Parathyroid adenoma (tissue), 2 donors: ENCODE data around the gene IKZF1.

ENCODE experiments used
- H2AFZ ChIP-seq: fragments of 300-600 bp; sonication (generic); one replicate; pipeline ENCODE4 v1.7.0; 2017; ENCODE audit warnings: antibody characterized with exemption, mild to moderate bottlenecking
- H3K27ac ChIP-seq: fragments of 300-600 bp; sonication (generic); one replicate; pipeline ENCODE4 v1.7.0; 2017
- H3K27me3 ChIP-seq: fragments of 300-600 bp; sonication (generic); one replicate; pipeline ENCODE4 v1.7.0; 2017; ENCODE audit warnings: low read length; ENCODE audit not compliant: control insufficient read depth, insufficient read depth
- H3K36me3 ChIP-seq: fragments of 300-600 bp; sonication (generic); one replicate; pipeline ENCODE4 v1.7.0; 2017; ENCODE audit warnings: low read length; ENCODE audit not compliant: control insufficient read depth, insufficient read depth
- H3K4me1 ChIP-seq: fragments of 300-600 bp; sonication (generic); one replicate; pipeline ENCODE4 v1.7.0; 2017; ENCODE audit warnings: control low read depth
- H3K4me2 ChIP-seq: fragments of 300-600 bp; sonication (generic); one replicate; pipeline ENCODE4 v1.7.0; 2017; ENCODE audit warnings: low read length
- H3K4me3 ChIP-seq: fragments of 300-600 bp; sonication (generic); one replicate; pipeline ENCODE4 v1.7.0; 2017; ENCODE audit warnings: low read depth, low read length
- H3K79me2 ChIP-seq: fragments of 300-600 bp; sonication (generic); one replicate; pipeline ENCODE4 v1.7.0; 2017; ENCODE audit warnings: control low read depth
- H3K9ac ChIP-seq: fragments of 300-600 bp; sonication (generic); one replicate; pipeline ENCODE4 v1.7.0; 2017; ENCODE audit warnings: mild to moderate bottlenecking
- H3K9me3 ChIP-seq: fragments of 300-600 bp; sonication (generic); one replicate; pipeline ENCODE4 v1.7.0; 2017; ENCODE audit warnings: low read length; ENCODE audit not compliant: control insufficient read depth
- TF ChIP-seq, protein P1 (sequence below): fragments of 300-600 bp; sonication (generic); IDR thresholded peaks from one replicate; pipeline ENCODE4 v1.7.0; 2017; ENCODE audit warnings: antibody characterized with exemption, mild to moderate bottlenecking
- donor health status: primary hyperparathyroidism.

Gene IKZF1

DNA sequence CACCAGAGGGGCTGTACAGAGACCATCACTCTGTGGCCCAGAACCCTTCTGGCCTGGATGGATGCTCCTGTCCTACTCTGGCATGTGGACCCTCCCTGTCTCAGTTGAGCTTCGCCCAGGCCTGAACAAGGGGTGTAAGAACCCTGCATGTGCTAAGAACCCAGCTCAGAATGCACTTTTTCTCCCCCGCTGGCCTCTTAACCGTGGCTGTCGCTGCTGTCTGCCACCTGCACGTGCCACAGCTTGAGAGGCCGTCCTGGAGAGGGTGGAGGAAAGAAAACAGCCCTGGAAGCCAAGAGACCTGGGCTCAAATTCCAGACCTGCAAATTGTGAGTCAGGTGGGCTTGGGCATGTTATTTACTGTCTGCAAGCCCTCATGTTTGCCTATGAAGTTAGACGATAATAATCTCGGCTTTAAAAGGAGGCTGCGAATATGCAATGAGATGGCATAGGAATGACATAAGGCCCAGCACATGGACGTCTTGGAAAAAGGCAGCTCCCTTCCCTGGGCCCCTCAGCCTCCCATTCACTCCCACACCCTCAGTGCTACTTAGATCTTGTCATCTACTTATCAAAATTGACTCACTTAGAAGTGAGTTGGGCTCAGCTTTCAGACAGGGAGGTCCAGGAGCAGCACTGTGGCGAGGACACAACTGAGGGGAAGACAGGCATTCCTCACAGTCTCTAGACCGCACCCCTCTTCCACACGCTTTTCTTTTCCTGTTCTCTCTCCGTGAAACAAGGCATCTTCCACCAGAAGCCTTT lies 114.2 kb downstream of the IKZF1 start:
- no peak overlapping the region for H3K9ac ChIP-seq
- H3K9me3 ChIP-seq = no peaks in the 10 kb centered on the region
- H3K4me1 ChIP-seq = no peaks in the 10 kb centered on the region
- H3K4me2 ChIP-seq = no peak overlapping the region
- no peak overlapping the region for H3K27ac ChIP-seq
- H3K4me3 ChIP-seq = no peak overlapping the region
- peak overlapping the region; percentile 30 for H2AFZ ChIP-seq
- no peaks in the 10 kb centered on the region for H3K36me3 ChIP-seq
- TF ChIP-seq, protein P1, sequence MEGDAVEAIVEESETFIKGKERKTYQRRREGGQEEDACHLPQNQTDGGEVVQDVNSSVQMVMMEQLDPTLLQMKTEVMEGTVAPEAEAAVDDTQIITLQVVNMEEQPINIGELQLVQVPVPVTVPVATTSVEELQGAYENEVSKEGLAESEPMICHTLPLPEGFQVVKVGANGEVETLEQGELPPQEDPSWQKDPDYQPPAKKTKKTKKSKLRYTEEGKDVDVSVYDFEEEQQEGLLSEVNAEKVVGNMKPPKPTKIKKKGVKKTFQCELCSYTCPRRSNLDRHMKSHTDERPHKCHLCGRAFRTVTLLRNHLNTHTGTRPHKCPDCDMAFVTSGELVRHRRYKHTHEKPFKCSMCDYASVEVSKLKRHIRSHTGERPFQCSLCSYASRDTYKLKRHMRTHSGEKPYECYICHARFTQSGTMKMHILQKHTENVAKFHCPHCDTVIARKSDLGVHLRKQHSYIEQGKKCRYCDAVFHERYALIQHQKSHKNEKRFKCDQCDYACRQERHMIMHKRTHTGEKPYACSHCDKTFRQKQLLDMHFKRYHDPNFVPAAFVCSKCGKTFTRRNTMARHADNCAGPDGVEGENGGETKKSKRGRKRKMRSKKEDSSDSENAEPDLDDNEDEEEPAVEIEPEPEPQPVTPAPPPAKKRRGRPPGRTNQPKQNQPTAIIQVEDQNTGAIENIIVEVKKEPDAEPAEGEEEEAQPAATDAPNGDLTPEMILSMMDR = no peak
- H3K27me3 ChIP-seq = no peaks in the 10 kb centered on the region
- no peaks in the 10 kb centered on the region for H3K79me2 ChIP-seq

DNA sequence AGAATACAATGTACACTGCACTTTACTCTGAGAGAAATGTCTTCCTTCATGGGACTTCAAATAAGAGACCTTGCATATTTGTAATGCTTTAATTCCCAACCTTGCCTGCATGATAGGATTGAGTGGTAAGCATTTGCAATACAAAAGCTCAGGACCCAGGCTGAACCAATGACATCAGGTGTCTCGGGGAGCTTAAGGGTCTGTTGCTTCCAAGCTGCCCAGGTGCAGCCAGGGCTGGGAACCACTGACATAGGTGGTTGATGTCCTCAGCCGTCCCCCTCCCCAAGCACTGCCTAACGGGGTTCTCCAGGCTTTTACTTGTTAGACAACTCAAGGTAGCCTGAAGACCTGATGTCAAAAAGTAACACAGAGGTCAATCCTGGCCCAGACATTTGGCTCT lies 116.5 kb downstream of the IKZF1 start:
- no peaks in the 10 kb centered on the region for H3K4me1 ChIP-seq
- TF ChIP-seq, protein P1 = no peak
- no peak overlapping the region for H3K27ac ChIP-seq
- no peak overlapping the region for H3K9ac ChIP-seq
- H3K4me2 ChIP-seq = no peak overlapping the region
- H3K9me3 ChIP-seq = no peaks in the 10 kb centered on the region
- H3K27me3 ChIP-seq = no peaks in the 10 kb centered on the region
- no peak overlapping the region for H2AFZ ChIP-seq
- H3K79me2 ChIP-seq = no peaks in the 10 kb centered on the region
- no peak overlapping the region for H3K4me3 ChIP-seq
- no peaks in the 10 kb centered on the region for H3K36me3 ChIP-seq

DNA sequence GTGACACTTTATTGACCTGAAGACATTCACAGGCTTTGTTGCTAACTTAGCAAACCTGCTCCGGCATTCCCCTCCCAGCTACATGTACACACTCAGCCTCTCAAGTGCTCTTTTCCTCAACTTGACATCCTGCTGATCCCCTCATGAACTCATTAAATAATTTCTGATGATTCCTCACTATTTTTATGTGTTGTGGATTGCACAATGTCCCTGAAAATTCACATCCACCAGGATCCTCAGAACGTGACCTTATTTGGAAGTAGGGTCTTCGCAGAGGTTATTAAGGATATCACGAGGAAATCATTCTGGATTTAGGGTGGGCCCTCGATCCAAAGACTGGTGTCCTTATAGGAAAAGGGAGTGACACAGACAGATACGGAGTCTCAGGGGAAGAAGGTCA lies 118.3 kb downstream of the IKZF1 start:
- TF ChIP-seq, protein P1 = no peak
- H3K36me3 ChIP-seq = no peaks in the 10 kb centered on the region
- H3K4me3 ChIP-seq = no peak overlapping the region
- H3K27ac ChIP-seq = no peak overlapping the region
- H2AFZ ChIP-seq = no peak overlapping the region
- no peaks in the 10 kb centered on the region for H3K79me2 ChIP-seq
- no peak overlapping the region for H3K4me2 ChIP-seq
- H3K9me3 ChIP-seq = no peaks in the 10 kb centered on the region
- H3K9ac ChIP-seq = no peak overlapping the region
- no peaks in the 10 kb centered on the region for H3K27me3 ChIP-seq
- H3K4me1 ChIP-seq = no peaks in the 10 kb centered on the region

DNA sequence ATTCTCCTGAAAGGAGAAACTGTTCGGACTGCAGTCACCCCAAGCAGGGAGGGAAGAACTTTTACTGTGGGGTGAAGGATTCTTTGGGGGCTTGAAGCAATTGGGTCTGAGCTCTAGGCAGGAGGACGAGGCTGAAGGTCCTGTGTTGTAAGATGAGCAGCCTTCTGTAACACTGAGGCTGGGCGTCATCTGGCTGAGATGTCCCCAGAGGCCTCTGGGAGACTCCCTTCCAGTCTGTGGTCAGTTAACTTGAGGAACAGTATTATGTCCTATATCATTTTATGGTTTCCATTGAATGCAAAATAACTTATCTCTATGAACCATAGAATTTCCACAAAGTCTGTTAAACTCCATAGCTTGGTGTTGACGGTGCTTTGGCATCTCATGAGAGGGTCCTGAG lies 119.3 kb downstream of the IKZF1 start:
- no peaks in the 10 kb centered on the region for H3K4me1 ChIP-seq
- no peaks in the 10 kb centered on the region for H3K9me3 ChIP-seq
- no peak overlapping the region for H3K27ac ChIP-seq
- no peaks in the 10 kb centered on the region for H3K79me2 ChIP-seq
- H3K9ac ChIP-seq = no peak overlapping the region
- H2AFZ ChIP-seq = no peak overlapping the region
- no peaks in the 10 kb centered on the region for H3K36me3 ChIP-seq
- no peaks in the 10 kb centered on the region for H3K27me3 ChIP-seq
- no peak overlapping the region for H3K4me2 ChIP-seq
- TF ChIP-seq, protein P1 = no peak
- no peak overlapping the region for H3K4me3 ChIP-seq

DNA sequence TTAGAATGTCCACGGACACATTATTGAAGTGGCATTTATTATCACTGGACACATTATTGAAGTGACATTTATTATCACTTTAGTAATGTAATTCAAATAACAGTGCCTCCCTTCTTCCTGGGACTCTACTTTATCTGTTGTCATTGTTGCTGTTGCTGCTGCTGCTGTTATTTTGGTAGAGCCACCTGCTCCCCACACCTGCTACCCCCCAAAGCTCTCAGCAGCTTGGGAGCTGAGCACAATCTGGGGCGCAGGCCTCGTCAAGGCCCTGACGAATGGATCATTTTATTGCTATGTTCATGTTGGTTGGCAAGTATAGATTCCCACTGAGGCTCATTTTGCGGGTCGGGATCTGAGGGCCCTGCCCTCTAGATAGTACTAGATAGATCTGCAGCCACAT lies 120.8 kb downstream of the IKZF1 start:
- H3K27me3 ChIP-seq = no peaks in the 10 kb centered on the region
- no peak overlapping the region for H3K27ac ChIP-seq
- H3K36me3 ChIP-seq = no peaks in the 10 kb centered on the region
- no peaks in the 10 kb centered on the region for H3K4me1 ChIP-seq
- no peak overlapping the region for H3K4me3 ChIP-seq
- no peak overlapping the region for H2AFZ ChIP-seq
- no peak overlapping the region for H3K9ac ChIP-seq
- H3K79me2 ChIP-seq = no peaks in the 10 kb centered on the region
- no peaks in the 10 kb centered on the region for H3K9me3 ChIP-seq
- H3K4me2 ChIP-seq = no peak overlapping the region
- TF ChIP-seq, protein P1 = no peak
